GM19455 (cell line): Measurements from ENCODE around the gene PHETA1.
"Not testable (repeated sequence)": the region's sequence is repeated elsewhere in the genome, so short reads cannot be mapped to it uniquely, and the experiment has no call there.

ENCODE experiments used
- ATAC-seq: cut with Tn5 transposase; IDR thresholded peaks from one replicate; pipeline ENCODE4 v1.9.1; 2021; ENCODE audit not compliant: unreplicated experiment

The PHETA1 gene

GRCh38 chr12:111351026-111351425 lies 17.9 kb downstream of the PHETA1 start:
- ATAC-seq, result no peak

GRCh38 chr12:111349748-111350520 lies 19.0 kb downstream of the PHETA1 start:
- no peak for ATAC-seq

DNA sequence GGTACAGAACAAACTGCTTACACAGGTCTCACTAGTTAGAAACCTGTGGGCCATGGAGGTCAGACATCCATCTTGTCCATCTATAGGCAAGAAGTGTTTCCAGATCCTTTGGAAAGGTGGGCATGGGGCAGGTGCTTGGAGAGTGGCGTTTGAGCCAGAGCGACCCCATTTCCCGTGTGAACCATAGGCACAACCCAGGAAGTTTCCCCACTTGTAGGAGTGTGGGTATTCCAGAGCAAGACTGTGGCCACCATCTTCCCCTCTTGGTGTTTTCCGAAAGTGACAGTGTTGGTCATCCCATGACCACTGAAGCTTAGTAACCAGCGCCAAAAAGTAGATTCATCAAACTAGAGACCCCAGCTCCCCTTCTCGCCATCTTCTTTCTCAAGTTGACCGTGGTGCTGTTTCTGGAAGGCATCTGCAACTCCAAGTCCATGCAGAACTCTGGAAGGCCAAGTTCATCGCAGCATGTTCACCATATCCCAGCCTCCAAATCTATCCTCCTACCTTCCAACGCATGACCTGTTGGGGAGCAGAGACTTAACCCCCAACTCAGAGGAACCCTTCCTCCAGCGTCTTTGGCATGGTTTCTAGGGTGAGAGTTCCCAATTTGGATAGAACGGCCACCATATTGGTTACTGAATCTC lies 19.7 kb downstream of the PHETA1 start:
- ATAC-seq, result no peak

DNA sequence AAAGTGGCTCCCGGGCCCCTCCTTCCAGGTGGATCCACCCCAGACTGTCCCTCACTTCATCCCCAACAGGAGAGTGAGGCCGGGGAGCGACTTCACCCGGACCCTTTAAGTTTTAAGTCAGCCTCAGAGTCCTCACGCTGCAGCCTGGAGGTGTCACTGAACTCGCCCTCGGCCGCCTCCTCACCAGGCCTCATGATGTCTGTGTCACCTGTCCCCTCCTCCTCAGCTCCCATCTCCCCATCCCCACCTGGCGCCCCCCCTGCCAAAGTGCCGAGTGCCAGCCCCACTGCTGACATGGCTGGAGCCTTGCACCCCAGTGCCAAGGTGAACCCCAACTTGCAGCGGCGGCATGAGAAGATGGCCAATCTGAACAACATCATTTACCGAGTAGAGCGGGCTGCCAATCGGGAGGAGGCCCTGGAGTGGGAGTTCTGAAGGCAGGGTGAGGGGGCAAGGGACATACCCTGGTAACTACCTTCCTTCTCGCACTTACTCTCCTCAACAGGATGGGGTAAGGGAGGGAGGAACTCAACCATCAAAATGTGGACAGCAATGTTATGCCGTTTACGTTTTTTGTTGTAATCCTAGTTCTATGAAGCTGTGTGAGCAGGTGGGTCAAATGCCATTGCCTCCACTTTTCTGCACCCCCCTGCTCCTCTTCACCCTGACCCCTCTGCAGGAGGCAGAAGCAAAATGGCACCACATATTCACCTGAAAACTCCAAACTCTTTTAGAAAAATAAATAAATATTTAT lies 20.8 kb downstream of the PHETA1 start:
- no peak for ATAC-seq

- ATAC-seq, result no peak
Measured at GRCh38 chr12:111344254-111344875, 24.5 kb downstream of the PHETA1 start.

GRCh38 chr12:111343181-111343580 lies 25.7 kb downstream of the PHETA1 start:
- no peak for ATAC-seq

DNA sequence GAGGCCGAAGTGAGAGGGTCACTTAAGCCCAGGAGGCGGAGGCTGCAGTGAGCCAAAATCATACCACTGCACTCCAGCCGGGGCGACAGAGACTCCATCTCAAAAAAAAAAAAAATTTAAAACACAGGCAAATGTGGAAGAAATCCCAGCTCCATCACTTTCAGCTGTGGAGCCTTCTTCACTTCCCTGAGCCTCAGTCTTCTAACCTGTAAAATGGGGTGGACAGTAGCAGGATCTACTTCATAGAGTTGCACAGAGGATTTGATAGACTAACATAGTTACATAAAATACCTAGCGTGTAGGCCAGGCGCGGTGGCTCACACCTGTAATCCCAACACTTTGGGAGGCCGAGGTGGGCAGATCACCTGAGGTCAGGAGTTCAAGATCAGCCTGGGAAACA lies 26.5 kb downstream of the PHETA1 start:
- ATAC-seq, result no peak

DNA sequence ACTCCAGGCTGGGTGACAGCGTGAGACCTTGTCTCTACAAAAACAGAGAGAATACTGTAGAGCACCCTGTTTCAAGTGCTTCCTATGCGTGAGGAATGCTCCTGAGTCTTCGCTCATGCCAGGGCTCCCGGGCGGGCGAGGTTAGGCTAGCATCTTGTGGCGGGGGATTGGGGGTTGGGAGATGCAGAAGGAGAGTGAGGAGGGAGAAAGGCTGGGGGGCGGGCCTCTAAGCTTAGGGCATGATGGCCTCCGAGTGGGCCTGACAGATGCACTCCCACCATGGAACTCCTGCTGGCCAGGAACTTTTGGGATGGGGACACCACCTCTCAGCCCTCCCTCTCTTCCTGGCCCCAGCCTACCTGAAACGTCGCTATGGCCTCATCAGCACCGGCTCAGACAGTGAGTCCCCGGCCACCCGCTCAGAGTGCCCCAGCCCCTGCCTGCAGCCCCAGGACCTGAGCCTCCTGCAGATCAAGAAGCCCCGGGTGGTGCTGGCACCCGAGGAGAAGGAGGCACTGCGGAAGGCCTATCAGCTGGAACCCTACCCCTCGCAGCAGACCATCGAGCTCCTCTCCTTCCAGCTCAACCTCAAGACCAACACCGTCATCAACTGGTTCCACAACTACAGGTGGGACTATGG lies 27.3 kb downstream of the PHETA1 start:
- no peak for ATAC-seq

GRCh38 chr12:111340680-111341079 lies 28.2 kb downstream of the PHETA1 start:
- not testable (repeated sequence) for ATAC-seq

- ATAC-seq, result no peak
Measured at GRCh38 chr12:111340231-111340630, 28.7 kb downstream of the PHETA1 start.

DNA sequence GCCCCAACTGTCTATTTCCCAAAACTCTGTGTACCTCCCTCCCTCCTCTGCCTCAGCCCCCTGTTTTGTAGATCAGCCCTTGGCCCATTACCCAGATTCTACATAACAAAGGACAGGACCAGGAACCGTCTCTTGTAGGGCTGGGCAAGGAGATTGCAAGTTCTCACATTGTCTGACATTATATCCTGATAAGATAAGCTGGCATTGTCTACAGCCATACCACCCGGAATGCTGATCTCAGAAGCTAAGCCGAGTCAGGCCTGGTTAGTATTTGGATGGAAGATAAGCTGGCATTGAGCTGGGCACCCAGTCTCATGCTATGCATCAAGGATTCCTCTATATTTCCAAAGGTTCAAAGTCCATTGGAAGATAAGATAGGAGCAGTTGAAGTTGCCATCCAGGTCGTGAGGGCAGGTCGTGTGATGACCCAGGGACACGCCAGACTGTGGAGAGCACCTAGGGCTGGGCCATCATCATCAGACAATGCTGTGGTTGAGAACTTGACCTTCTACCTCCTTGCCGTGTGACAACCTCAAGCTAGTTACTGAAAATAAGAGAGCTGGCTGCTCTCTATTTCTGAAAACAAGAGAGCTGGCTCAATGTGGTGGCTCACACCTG lies 29.5 kb downstream of the PHETA1 start:
- ATAC-seq, result no peak

GRCh38 chr12:111338096-111338495 lies 30.8 kb downstream of the PHETA1 start:
- no peak for ATAC-seq

GRCh38 chr12:111337371-111337770 lies 31.5 kb downstream of the PHETA1 start:
- no peak for ATAC-seq

DNA sequence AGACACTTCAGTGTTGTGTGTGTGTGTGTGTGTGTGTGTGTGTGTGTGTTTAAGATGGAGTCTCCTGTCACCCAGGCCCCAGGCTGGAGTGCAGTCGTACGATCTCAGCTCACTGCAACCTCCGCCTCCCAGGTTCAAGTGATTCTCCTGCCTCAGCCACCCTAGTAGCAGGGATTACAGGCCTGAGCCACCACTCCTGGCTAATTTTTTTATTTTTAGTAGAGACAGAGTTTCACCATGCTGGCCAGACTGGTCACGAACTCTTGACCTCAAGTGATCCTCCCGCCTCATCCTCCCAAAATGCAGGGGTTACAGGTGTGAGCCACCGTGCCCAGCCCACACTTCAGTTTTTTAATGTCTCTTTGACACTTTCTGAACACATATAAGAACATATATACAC lies 32.5 kb downstream of the PHETA1 start:
- ATAC-seq, result not testable (repeated sequence)

DNA sequence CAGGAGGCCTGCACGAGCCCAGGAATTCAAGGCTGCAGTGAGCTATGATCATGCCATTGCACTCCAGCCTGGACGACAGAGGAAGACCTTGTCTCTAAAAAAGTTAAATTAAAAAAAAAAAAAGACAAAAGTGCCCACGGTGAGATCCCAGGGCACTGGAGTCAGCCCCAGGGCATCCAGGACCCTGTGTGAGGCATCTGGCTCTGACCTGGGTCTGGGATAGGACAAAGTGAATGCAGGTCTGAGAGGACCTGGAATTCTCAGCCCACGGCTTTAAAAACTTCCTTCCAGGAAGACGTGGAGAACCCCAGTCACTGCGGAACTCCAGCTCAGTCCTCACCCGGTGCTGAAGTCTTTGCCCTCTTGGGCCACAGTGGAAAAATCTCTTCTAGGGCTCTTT lies 33.1 kb downstream of the PHETA1 start:
- no peak for ATAC-seq

GRCh38 chr12:111335301-111335700 lies 33.6 kb downstream of the PHETA1 start:
- not testable (repeated sequence) for ATAC-seq

GRCh38 chr12:111334393-111334915 lies 34.4 kb downstream of the PHETA1 start:
- no peak for ATAC-seq

GRCh38 chr12:111330800-111331752 lies 37.8 kb downstream of the PHETA1 start:
- no peak for ATAC-seq

DNA sequence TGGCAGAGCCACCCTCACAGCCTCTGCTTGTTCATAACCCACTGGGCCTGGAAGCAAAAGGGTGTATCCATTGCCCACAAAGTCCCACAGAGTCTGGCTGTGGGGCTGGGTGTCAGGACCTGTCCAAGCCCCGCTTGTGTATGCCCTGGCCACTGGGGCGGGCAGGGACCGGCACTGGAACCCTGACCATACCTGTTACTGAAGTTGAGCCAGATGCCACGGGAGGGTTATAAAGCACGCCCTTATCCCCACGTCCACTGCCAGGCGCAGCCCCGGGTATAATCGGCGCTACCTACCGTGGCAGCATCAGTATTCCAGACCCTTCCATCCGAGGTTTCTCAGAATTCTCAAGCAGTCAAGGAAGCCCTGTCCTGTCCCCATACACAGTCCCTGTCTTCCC lies 40.8 kb downstream of the PHETA1 start:
- ATAC-seq, result no peak
